MCF 10A (cell line): ENCODE results near the gene POMGNT2. TPM values are rescaled to one million over a fixed set of nuclear protein-coding genes. Genes with fewer than 3 reads are reported as not detected.

Source experiments
- BruUV-seq: library from RNA; stranded (reverse); fragments of 400-500 nt; replicated peaks from 2 replicates; lab custom pipeline; 2021; lab: Mats Ljungman, UMichigan
- CTCF ChIA-PET: fragments of 300-600 bp; sonication (Branson Sonifier 250); formaldehyde crosslinking; extraction: SDS; loops from one replicate; lab custom pipeline; 2021; ENCODE audit warnings: antibody characterized with exemption, inconsistent platforms; lab: Yijun Ruan, JAX
- POLR2A ChIA-PET: fragments of 300-600, 350-650 bp; sonication (Branson Sonifier 250); formaldehyde crosslinking; extraction: SDS; loops from one replicate; lab custom pipeline; 2020; ENCODE audit warnings: antibody characterized with exemption, inconsistent platforms; lab: Yijun Ruan, JAX
- DNase-seq: peaks from one replicate; pipeline ENCODE4 v3.0.0-alpha.2; 2018; ENCODE audit not compliant: unreplicated experiment
- H3K27ac Mint-ChIP-seq: one replicate; pipeline ENCODE4 v1.8.0; 2022; ENCODE audit warnings: mild to moderate bottlenecking, low read depth, mixed read lengths; ENCODE audit not compliant: unreplicated experiment
- H3K27me3 Mint-ChIP-seq: one replicate; pipeline ENCODE4 v1.8.0; 2022; ENCODE audit warnings: mixed read lengths; ENCODE audit not compliant: insufficient read depth, unreplicated experiment
- H3K36me3 Mint-ChIP-seq: one replicate; pipeline ENCODE4 v1.8.0; 2022; ENCODE audit warnings: mild to moderate bottlenecking, moderate library complexity, mixed read lengths; ENCODE audit not compliant: insufficient read depth, unreplicated experiment
- H3K4me1 Mint-ChIP-seq: one replicate; pipeline ENCODE4 v1.8.0; 2022; ENCODE audit warnings: mixed read lengths; ENCODE audit not compliant: insufficient read depth, unreplicated experiment
- H3K4me3 Mint-ChIP-seq: one replicate; pipeline ENCODE4 v1.8.0; 2022; ENCODE audit warnings: mild to moderate bottlenecking, moderate library complexity, mixed read lengths; ENCODE audit not compliant: unreplicated experiment
- H3K9me3 Mint-ChIP-seq: one replicate; pipeline ENCODE4 v1.8.0; 2022; ENCODE audit warnings: mixed read lengths; ENCODE audit not compliant: unreplicated experiment
- CTCF ChIP-seq: fragments of 200-600 bp; IDR thresholded peaks from one replicate; pipeline ENCODE4 v1.8.0; 2022; ENCODE audit warnings: antibody characterized with exemption, mild to moderate bottlenecking; ENCODE audit not compliant: unreplicated experiment
- intact Hi-C: fragments of 100-400 bp; cut with micrococcal nuclease; formaldehyde crosslinking; loops from 2 replicates; pipeline ENCODE4 v1.14.1; 2022
- total RNA-seq: library from RNA; stranded (reverse); gene quantifications from 2 replicates; pipeline ENCODE4 v1.2.3, GENCODE V29; 2022

Gene POMGNT2
- total RNA-seq, 1 experiment from 2014 or later: 6.2 TPM

- ChIA-PET POLR2A (no interaction called here), CTCF (interaction anchor here (1.0 kb wide), 1 partner anchor 12 kb away, joined by 4 read pairs; no protein-coding TSS in a partner anchor)
- intact Hi-C loops: no loop called here
- Mint-ChIP-seq H3K36me3 (no peaks in the 10 kb centered on the region), H3K27ac (no peak overlapping the region), H3K4me1 (peaks cover 7% of the 10 kb centered on the region), H3K9me3 (no peaks in the 10 kb centered on the region), H3K27me3 (no peaks in the 10 kb centered on the region), H3K4me3 (no peak overlapping the region)
- no peak for TF ChIP-seq CTCF
- BruUV-seq: no TSS peak
- no peak for DNase-seq
Observed at GRCh38 chr3:43142472-43142871, 36.6 kb upstream of the POMGNT2 start.

GRCh38 chr3:43138488-43139231, 32.8 kb upstream of the POMGNT2 start:
- ChIA-PET POLR2A (no interaction called here), CTCF (interaction anchor here (0.6 to 2.2 kb wide), 5 partner anchors 17 to 177 kb away, joined by 3 to 13 read pairs (median 4); no protein-coding TSS in a partner anchor)
- no peak for TF ChIP-seq CTCF
- Mint-ChIP-seq H3K9me3 (no peaks in the 10 kb centered on the region), H3K27me3 (no peaks in the 10 kb centered on the region), H3K27ac (no peak overlapping the region), H3K4me3 (no peak overlapping the region), H3K4me1 (no peaks in the 10 kb centered on the region), H3K36me3 (no peaks in the 10 kb centered on the region)
- no TSS peak for BruUV-seq
- no peak for DNase-seq
- intact Hi-C loops: no loop called here

GRCh38 chr3:43132870-43133636, 27.2 kb upstream of the POMGNT2 start:
- Mint-ChIP-seq H3K27ac (no peak overlapping the region), H3K9me3 (no peaks in the 10 kb centered on the region), H3K36me3 (no peaks in the 10 kb centered on the region), H3K4me3 (no peak overlapping the region), H3K27me3 (no peaks in the 10 kb centered on the region), H3K4me1 (no peaks in the 10 kb centered on the region)
- CTCF ChIA-PET: interaction anchor here (1.2 kb wide), 1 partner anchor 171 kb away, joined by 8 read pairs; no protein-coding TSS in a partner anchor
- DNase-seq: no peak
- intact Hi-C loops: no loop called here
- TF ChIP-seq CTCF: no peak
- no TSS peak for BruUV-seq
- POLR2A ChIA-PET: no interaction called here

- intact Hi-C loops: no loop called here
- H3K27ac Mint-ChIP-seq: no peak overlapping the region
- H3K9me3 Mint-ChIP-seq: no peaks in the 10 kb centered on the region
- CTCF ChIA-PET: interaction anchor here (1.2 kb wide), 1 partner anchor 170 kb away, joined by 8 read pairs; no protein-coding TSS in a partner anchor
- no peak for TF ChIP-seq CTCF
- no peak for DNase-seq
- no peaks in the 10 kb centered on the region for H3K36me3 Mint-ChIP-seq
- BruUV-seq: no TSS peak
- no peak overlapping the region for H3K4me3 Mint-ChIP-seq
- no peaks in the 10 kb centered on the region for H3K27me3 Mint-ChIP-seq
- no peaks in the 10 kb centered on the region for H3K4me1 Mint-ChIP-seq
- POLR2A ChIA-PET: no interaction called here
Observed at GRCh38 chr3:43132193-43132592, 26.3 kb upstream of the POMGNT2 start.
